ENCODE measurements around the gene PBX2.

Gene PBX2

DNA sequence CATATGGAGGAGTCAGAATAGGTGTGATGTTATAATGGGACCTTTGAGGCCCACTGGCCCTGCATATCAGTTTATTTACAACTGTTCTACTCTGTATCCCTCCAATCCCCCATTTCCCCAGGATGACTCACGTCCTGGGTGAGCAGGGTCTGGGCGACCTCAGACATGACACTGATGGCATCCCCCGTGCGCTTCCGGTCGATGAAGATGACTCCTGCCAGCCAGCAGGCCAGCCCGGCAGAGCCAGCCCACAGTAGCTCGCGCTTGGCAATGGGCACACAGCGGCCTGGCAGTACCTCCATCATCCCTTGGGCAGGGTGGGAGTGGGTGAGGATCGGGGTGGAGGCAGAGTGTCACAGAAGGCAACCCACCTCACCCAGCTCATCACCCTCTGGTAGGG is 19.7 kb downstream of the PBX2 start:
- no peak for DNase-seq (ENCODE audit: low spot score)

DNA sequence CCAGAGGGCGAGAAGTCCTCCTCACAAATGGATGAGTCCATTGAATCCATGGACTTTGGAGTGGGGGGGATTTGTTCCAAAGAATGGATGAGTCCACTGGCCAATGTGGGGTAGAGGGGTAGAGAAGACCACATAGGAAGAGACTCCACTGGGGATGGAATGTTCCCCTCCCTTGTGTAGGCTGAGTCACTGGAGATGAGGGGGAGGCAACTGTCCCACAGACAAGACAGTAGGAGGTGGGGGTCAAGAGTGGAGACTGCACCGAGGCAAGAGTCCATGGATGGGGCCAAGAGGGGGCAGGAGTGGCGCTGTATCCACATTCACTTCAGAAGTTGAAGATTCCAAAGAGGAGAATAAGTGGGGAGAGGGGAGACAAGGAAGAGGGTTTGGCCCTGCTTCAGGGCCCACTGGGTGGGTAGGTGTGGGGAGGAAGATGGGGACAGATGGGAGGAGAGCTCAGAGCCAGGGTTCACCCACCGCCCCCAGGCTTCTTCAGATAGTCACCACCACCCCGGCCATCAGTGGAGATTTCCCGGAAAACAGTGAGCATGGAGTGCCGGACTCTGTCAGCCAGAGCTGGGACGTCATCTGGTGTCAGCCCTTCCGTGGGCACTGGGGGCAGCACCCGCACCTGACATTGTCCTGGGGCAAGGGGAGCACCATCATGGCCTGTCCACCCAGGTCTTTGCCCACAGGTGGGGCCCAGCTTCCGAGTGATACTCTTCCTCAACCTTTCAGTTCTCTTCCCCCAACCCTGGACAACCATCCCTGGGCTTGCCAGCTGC is 21.0 kb downstream of the PBX2 start:
- no peak for DNase-seq (ENCODE audit: low spot score)

GRCh38 chr6:32168350-32168749 is 21.7 kb downstream of the PBX2 start:
- DNase-seq (ENCODE audit: low spot score) = peak; percentile 25

DNA sequence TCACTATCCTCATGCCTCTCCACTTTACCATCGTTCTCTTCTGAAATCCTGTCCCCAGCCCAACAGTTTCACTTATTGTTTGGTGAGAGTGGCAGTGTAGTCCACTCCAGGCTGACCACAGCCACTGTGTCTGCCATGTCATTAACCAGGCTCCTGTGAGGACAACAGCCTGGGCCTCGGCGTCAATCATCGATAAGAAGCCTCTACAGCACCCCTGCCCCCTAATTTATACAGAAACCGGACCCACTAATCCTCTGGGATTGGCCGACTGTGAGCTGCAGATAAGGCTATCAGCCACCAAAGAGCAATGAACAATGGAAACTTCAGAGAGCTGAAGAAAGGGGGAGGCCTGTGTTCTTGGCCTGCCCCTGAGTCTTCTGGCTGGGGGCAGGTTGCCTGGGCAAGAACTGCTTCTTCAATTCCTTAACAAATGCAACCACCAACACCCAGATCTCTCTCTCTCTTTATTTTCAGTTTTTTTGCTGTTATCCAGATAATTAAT is 22.2 kb downstream of the PBX2 start:
- DNase-seq (ENCODE audit: low spot score) = peak; percentile 22

DNA sequence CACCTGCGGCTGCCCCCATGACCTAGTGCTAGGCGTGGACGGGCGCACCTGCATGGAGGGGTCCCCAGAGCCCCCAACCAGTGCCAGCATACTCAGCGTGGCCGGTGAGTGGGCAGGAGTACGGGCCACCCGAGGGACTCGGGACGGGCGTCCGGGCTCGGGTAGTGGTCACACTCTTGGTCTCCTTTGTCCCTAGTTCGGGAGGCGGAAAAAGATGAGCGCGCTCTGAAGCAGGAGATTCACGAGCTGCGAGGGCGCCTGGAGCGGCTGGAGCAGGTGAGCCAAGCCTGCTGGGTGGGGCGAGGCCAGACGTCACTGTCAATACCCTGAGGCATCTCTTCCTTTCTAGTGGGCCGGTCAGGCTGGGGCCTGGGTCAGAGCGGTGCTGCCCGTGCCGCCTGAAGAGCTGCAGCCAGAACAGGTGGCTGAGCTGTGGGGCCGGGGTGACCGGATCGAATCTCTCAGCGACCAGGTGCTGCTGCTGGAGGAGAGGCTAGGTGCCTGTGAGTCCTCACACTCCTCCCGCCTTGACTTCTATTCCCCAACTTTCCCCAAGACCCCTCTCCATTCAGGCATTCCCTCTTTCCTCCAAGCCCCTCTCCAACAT is 22.7 kb downstream of the PBX2 start:
- no peak for DNase-seq (ENCODE audit: low spot score)

- no peak for DNase-seq (ENCODE audit: low spot score)
Measured at GRCh38 chr6:32166411-32167061, 23.5 kb downstream of the PBX2 start.

DNA sequence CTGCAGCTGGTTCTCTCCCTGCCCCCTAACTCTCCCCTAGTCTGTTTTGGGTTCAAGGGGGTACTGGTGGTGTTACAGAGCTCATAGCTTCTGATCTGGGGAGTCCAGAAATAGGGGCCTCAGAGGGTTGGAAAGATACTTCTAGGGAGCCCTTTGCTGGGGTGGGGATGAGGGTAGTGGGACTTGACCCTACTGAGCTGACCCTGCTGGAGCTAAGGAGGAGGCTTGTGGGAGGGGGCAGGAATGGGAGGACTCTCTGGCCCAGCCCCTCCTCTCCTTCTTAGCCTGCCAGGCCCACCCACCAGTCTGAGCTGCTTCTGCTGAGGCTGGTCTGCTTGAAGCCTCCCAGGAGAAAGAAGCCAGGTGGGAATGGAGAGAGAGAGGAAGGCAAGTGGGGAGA is 25.7 kb downstream of the PBX2 start, which contains the start of gene EGFL8:
Gene EGFL8, plus strand, starts transcription at position 301 of the 400 bp plus-strand sequence. CDS start 1,571 bp downstream, outside the sequence.
- no peak for DNase-seq (ENCODE audit: low spot score)

GRCh38 chr6:32163559-32164258 is 26.3 kb downstream of the PBX2 start:
- DNase-seq (ENCODE audit: low spot score) = no peak

GRCh38 chr6:32158052-32158451 is 31.9 kb downstream of the PBX2 start:
- DNase-seq (ENCODE audit: low spot score) = no peak

DNA sequence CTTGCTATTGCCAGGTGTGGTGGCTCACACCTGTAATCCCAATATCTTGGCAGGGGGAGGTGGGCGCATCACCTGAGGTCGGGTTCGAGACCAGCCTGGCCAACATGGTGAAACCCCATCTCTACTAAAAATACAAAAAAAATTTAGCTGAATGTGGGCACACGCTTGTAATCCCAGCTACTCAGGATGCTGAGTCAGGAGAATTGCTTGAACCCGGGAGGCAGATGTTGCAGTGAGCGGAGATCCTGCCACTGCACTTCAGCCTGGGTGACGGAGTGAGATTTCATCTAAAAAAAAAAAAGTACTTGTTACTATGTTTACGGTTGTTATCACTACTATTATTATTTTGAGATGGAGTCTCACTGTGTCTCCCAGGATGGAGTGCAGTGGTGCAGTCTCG is 33.1 kb downstream of the PBX2 start:
- DNase-seq (ENCODE audit: low spot score) = no peak

- peak; percentile 77 for DNase-seq (ENCODE audit: low spot score)
Measured at GRCh38 chr6:32154514-32155161, 35.4 kb downstream of the PBX2 start.

DNA sequence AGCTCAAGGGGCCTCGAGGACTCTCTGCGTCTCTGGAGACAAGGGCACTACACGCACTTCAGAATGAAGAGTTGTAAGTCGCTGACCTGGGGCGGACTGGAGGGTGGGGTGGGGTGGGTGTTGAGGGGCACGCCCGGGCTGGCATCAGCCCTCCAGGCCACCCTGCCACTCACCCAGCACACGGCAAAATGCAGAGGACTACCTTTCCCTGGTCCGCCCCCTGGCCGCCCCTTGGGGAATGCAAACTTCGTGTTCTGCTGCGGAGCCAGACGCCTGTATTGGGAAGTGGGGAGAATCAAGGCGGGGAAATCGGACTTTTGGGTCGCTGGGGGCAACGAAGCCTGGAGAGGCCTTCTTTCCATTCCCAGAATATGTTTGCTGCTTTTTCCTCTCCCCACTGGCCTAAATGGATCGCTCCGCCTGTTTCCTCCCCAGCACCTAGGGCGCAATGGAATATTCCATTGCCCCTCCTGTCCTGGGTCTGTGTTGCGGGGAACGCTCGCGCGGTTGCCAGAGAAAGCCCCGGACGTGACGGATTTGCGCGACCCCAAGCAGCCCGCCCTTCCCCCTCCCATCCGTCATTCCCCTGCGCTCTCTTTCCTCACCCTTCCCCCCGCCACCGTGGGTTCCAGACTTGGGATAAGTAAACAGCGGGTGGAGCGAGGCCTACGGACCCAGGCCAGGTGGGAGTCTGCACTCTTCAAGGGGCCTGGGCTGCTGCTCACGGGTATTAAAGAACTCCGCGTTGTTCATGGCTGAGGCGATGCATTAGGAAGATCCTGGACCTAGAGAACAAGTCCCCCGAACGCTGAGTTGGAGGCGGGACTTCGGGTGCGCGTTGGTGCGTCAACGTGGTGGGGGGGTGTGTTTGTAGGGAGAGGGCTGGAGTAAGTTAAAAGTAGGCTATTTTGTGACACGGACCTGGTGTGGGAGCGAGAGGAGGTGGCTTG is 36.2 kb downstream of the PBX2 start, which contains the start of gene PPT2:
Gene PPT2, plus strand, starts transcription at position 578 of the 950 bp plus-strand sequence. CDS start 454 bp downstream, outside the sequence.
- peak; percentile 79 for DNase-seq (ENCODE audit: low spot score)

- DNase-seq (ENCODE audit: low spot score) = no peak
Measured at GRCh38 chr6:32152769-32153563, 37.0 kb downstream of the PBX2 start.

- DNase-seq (ENCODE audit: low spot score) = no peak
Measured at GRCh38 chr6:32151863-32152768, 37.9 kb downstream of the PBX2 start, which contains the start of gene PRRT1. PRRT1 (minus strand) TSS chr6:32151939; CDS start chr6:32151827, 112 bp downstream.

- DNase-seq (ENCODE audit: low spot score) = no peak
Measured at GRCh38 chr6:32151181-32151862, 38.7 kb downstream of the PBX2 start.

- no peak for DNase-seq (ENCODE audit: low spot score)
Measured at GRCh38 chr6:32149932-32150870, 39.8 kb downstream of the PBX2 start.

Measured in hematopoietic multipotent progenitor cell treated with erythropoietin and hydrocortisone succinate and interleukin-3 and kit ligand, for 17 days (in vitro differentiated cells).